GM12891 (cell line): ENCODE data around the gene SLC38A10.

ENCODE experiments used
- DNase-seq: peaks from one replicate; pipeline ENCODE4 v3.0.0; 2011; ENCODE audit warnings: low spot score; ENCODE audit not compliant: insufficient read length
- FAIRE-seq: peaks from 2 replicates; lab custom pipeline; 2011; peaks lifted over from hg19 to GRCh38; lab: Jason Lieb, UNC
- PAX5 ChIP-seq: IDR thresholded peaks from 2 replicates; pipeline ENCODE4 v1.6.1; 2011; ENCODE audit warnings: low read length, moderate library complexity, mild to moderate bottlenecking; ENCODE audit not compliant: insufficient read depth, severe bottlenecking
- POLR2A ChIP-seq: IDR thresholded peaks from 2 replicates; pipeline ENCODE4 v1.6.1; 2011; ENCODE audit warnings: low read depth, low read length, control low read depth
- POLR2AphosphoS5 ChIP-seq: IDR thresholded peaks from 2 replicates; pipeline ENCODE4 v1.6.1; 2011; ENCODE audit warnings: low read depth, low read length, control low read depth
- POU2F2 ChIP-seq: IDR thresholded peaks from 2 replicates; pipeline ENCODE4 v1.6.1; 2011; ENCODE audit warnings: low read depth, mild to moderate bottlenecking, control low read depth, low read length, moderate library complexity
- SPI1 ChIP-seq: IDR thresholded peaks from 2 replicates; pipeline ENCODE4 v1.6.1; 2011; ENCODE audit warnings: low read depth, low read length, control low read depth
- TAF1 ChIP-seq: IDR thresholded peaks from 2 replicates; pipeline ENCODE4 v1.6.1; 2011; ENCODE audit warnings: low read depth, low read length, control low read depth

SLC38A10 gene

GRCh38 chr17:81298325-81298990, 3.4 kb upstream of the SLC38A10 start:
- TF ChIP-seq TAF1 = no peak
- no peak for TF ChIP-seq SPI1
- no peak for TF ChIP-seq POLR2A
- TF ChIP-seq POU2F2 = no peak
- TF ChIP-seq POLR2AphosphoS5 = no peak
- no peak for TF ChIP-seq PAX5
- FAIRE-seq (no peak), DNase-seq (no peak)

- TF ChIP-seq SPI1 = no peak
- no peak for TF ChIP-seq POU2F2
- no peak for TF ChIP-seq PAX5
- no peak for TF ChIP-seq TAF1
- no peak for TF ChIP-seq POLR2AphosphoS5
- no peak for TF ChIP-seq POLR2A
- no peak for DNase-seq
Observed at GRCh38 chr17:81295676-81296381, 722 bp upstream of the SLC38A10 start.

GRCh38 chr17:81294512-81295030, 536 bp downstream of the SLC38A10 start:
- FAIRE-seq (no peak), DNase-seq (no peak)
- TF ChIP-seq POU2F2 = no peak
- TF ChIP-seq PAX5 = no peak
- TF ChIP-seq SPI1 = no peak
- TF ChIP-seq POLR2AphosphoS5 = no peak
- TF ChIP-seq POLR2A = no peak
- no peak for TF ChIP-seq TAF1

More at GRCh38 chr17:81295676-81296381, 722 bp upstream of the SLC38A10 start:
- FAIRE-seq = peak; percentile 26

DNA sequence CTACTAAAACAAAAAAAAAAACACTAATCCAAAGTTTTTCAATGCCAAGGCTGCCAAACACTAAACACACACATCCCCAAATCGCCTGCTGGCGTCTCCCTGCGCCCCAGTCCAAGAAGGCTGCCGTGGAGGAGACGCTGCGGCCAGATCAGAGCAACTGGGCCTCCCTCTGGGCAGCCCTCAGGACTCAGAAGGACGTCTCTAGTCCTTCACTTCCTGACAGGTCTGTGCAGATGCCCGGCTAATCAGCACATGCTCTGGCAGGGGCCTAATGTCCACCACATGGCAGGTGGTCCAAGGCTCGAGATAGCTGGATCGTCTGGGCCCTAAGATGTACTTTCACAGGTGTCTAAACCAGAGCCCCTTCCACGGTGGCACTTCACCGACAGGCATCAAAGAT, 2.7 kb downstream of the SLC38A10 start:
- DNase-seq (no peak), FAIRE-seq (no peak)
- no peak for TF ChIP-seq POLR2AphosphoS5
- TF ChIP-seq TAF1 = no peak
- TF ChIP-seq SPI1 = no peak
- TF ChIP-seq POLR2A = no peak
- no peak for TF ChIP-seq PAX5
- TF ChIP-seq POU2F2 = no peak

- DNase-seq = peak; percentile 86
- no peak for TF ChIP-seq TAF1
- TF ChIP-seq POU2F2 = 0 out of 2 replicates have a peak, but pooled peaks have one; percentile 15
- peak; percentile 97 for FAIRE-seq
Observed at GRCh38 chr17:81291662-81292061, 3.4 kb downstream of the SLC38A10 start.

DNA sequence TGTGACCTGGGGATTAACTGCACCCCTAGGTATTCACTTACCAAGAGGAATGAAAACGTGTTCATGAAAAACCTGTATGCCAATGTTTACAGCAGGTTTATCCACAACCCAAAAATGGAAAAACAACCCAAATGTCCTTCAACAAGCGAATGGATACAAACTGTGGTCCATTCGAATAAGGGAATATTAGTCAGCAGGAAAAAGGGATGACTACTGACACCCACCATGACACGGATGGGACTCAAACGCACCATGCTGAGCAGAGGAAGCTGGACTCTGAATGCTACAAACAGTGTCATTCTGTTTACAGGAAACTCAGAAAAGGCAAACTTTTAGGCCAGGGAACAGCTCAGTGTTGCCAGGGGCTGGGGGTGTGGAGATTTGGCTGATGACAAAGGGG, 4.9 kb downstream of the SLC38A10 start:
- no peak for TF ChIP-seq POLR2AphosphoS5
- TF ChIP-seq POLR2A = no peak
- no peak for TF ChIP-seq PAX5
- TF ChIP-seq POU2F2 = no peak
- TF ChIP-seq TAF1 = no peak
- no peak for TF ChIP-seq SPI1
- no peak for FAIRE-seq
- DNase-seq = no peak

GRCh38 chr17:81289627-81290026, 5.5 kb downstream of the SLC38A10 start:
- FAIRE-seq (no peak), DNase-seq (no peak)
- no peak for TF ChIP-seq SPI1
- no peak for TF ChIP-seq POU2F2
- TF ChIP-seq TAF1 = no peak
- no peak for TF ChIP-seq POLR2A
- TF ChIP-seq POLR2AphosphoS5 = no peak
- TF ChIP-seq PAX5 = no peak

DNA sequence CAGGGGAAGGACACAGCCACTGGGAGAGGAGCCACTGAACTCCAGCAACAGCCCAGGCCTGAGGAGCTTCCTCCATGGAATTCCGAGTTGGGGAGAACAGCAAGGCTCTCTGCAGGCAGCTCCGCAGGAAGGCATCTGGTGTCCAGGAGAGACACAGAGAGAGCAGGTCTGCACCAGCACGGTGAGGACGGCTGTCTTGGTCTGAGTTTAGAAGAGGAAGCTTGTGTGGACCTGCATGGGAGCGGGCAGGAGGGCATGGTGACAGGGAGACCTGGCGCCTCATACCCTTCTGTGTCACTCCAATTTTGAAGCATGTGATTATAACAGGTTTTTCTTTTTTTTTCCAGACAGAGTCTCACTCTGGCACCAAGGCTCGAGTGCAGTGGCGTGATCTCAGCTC, 6.4 kb downstream of the SLC38A10 start:
- TF ChIP-seq POU2F2 (no peak), POLR2AphosphoS5 (no peak), TAF1 (no peak), SPI1 (no peak), PAX5 (no peak), POLR2A (no peak)
- no peak for FAIRE-seq
- no peak for DNase-seq

DNA sequence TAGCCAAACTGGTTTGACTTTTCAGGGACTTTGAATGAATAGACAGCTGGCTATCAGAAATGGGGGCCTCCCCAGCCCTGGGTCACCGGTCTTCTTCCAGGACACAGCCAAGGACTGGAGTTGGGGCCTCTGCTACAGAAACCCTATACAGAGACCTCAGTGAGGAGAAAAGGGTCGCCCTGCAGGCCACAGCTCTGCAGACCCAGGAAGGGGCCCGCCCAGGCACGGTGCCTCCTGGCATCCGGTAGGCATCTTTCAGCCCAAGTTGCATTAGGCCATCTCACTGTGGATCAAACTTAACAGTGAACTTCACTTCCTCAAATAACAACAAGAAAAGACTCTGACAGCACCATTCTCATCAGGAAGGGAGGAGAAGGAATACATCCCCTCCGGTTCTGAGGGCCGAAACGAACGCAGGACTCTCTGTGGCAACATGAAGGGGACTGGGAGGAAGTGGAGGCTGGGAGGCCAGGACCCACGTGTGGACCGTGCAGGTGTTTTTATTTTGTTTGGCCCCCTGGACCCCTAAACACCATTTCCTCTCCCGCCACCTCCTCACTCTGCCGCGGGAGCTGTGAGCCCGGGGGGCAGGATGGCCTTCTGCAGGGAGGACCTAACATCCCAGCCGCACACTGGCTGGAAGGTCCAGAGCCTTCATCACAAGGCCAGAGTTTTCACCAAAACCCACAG, 7.2 kb downstream of the SLC38A10 start:
- FAIRE-seq = no peak
- DNase-seq = no peak
- no peak for TF ChIP-seq POU2F2

GRCh38 chr17:81287152-81287551, 8.0 kb downstream of the SLC38A10 start:
- no peak for DNase-seq
- TF ChIP-seq TAF1 (no peak), PAX5 (no peak), POLR2AphosphoS5 (no peak), POU2F2 (no peak), SPI1 (no peak), POLR2A (no peak)
- no peak for FAIRE-seq
